Iris pigment epithelial cell (primary cell): ENCODE data around the gene TSC2.

Source experiments
- DNase-seq: peaks from one replicate; pipeline ENCODE4 v3.0.0-alpha.2; 2011; ENCODE audit warnings: low read depth

Gene TSC2

DNA sequence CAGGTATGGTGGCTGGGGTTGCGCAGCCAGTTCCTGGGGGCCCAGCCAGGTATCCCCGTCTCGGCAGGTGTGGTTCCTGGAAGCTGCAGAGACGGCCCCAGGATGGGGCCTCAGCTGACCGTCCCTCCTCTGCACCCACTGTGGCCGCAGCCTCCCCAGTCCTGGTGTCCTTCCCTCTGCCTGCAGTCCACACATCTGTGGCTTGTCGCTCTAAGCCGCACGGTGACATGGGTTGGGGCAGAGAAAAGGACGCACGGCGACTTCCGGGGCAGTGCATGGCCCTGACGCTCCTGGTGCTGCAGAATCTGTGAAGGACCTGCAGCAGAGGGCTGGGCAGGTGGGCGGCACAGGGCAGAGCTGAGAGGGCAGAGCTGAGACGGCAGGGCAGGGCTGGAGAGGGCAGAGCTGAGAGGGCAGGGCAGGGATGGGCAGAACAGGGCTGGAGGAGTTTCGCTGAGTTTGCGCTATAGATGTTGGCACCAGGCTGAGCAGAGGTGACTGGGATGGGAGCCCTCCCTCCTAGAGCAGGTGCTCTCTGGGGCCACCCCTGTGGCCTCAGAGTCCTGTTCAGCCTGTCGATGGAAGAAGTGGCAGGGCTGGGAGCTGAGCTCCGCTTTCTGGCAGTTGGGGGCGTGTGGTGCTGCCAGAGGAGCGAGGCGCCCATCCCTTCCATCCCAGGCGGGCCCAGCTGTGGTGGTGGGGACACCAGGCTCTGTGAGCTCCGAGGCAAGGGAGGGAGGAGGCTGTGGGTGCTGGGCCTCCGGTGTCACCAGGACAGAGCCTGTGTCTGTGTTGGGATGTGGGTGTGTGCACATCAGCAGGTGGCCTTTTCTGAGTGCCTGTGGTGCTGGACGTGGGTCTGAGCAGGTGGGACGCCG, 23.0 kb downstream of the TSC2 start:
- no peak for DNase-seq

DNA sequence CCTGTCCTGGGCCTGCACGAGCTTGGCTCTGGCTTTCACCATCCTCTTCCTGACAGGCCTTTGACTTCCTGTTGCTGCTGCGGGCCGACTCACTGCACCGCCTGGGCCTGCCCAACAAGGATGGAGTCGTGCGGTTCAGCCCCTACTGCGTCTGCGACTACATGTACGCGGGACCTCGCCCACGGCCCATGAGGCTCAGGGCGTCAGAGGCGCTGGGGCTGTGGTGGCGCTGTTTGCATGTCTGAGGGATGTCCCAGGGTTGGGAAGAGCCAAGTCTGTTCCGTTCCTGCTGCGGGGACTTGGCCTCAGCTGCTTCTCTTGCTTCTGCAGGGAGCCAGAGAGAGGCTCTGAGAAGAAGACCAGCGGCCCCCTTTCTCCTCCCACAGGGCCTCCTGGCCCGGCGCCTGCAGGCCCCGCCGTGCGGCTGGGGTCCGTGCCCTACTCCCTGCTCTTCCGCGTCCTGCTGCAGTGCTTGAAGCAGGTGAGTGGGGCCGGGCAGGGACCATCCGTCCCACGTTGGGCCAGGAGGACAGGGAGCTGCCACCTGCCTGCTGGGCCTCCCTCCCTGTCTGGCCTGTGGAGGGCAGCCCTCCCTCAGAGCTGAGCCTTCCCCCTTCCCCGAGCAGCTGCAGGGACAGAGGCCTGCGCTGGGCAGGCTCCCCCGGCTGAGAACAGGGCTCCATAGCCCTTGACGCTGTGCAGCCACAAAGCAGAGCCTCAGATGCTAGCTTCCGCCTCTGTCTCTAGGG, 23.8 kb downstream of the TSC2 start:
- no peak for DNase-seq

DNA sequence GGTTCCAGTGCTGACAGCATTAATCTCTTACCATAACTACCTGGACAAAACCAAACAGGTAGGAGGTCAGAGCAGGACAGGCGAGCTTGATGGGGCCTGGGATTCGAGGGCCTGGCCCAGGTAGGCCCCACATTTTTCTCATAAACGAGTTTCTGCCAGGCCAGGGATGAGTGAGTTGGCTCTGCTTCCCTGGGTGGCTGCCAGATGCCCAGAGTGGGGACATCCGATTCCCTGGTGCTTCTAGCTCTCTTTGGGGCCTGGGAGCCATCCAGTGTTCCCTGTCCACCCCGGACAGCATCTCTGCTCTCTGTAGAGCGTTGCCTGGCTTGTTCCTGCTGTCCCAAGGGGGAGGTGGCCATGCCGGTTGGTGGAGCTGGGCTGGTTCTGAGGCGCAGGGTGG, 25.1 kb downstream of the TSC2 start:
- DNase-seq = no peak

DNA sequence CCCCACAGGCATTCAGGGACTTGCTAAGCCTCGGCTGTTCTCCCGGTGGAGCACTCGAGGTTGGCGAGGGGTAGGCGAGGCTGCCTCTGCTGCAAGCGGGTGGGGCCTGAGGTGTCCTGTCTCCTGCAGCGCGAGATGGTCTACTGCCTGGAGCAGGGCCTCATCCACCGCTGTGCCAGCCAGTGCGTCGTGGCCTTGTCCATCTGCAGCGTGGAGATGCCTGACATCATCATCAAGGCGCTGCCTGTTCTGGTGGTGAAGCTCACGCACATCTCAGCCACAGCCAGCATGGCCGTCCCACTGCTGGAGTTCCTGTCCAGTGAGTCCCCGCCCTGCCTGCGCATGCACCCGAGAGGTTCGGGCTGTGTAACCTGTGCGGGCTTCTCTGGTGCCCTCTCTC, 26.3 kb downstream of the TSC2 start:
- DNase-seq = no peak

DNA sequence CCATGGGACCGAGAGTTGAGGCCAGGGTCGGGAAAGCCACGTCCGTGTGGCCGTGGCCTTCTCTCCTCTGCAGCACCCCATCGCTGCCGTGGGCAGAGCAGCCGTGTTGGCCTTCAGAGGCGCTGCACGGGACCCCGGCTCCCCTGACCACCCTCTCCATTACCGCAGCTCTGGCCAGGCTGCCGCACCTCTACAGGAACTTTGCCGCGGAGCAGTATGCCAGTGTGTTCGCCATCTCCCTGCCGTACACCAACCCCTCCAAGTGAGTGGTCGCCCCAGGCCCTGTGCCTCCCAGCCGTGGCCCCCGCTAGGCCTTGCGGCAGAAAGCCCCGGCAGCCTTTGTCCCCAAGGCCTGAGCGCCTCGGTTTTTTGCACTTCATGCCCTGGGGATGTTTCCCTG, 27.8 kb downstream of the TSC2 start:
- DNase-seq = no peak

DNA sequence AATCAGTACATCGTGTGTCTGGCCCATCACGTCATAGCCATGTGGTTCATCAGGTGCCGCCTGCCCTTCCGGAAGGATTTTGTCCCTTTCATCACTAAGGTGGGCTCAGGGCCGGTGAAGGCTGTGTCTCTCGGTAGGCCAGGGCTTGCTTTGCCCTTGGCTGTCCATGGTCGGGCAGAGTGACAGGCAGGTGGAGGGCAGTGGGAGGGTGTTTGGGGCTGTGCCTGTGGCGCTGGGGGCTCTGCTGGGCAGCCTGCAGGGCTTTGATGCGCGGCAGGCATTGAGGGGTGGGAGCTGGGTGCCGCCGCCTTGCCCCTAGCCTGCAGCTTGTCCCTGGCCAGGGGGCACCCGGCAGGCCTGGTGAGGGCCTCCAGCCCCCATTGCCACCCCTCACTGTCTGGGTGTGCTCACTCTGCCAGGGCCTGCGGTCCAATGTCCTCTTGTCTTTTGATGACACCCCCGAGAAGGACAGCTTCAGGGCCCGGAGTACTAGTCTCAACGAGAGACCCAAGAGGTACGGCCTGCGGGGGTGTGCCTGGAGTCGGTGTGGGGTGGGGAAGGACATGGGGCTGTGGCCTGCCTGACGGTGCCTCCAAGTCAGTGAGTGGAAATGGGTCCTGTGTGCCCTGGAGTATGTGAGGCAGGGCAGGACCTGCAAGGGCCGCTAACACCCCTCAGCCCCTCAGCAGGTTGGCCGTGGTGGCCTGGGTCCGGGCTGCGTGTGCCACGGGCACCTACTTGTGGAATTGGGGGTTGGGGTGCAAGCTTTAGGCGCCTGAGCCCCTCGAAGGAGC, 28.5 kb downstream of the TSC2 start:
- DNase-seq = no peak

DNA sequence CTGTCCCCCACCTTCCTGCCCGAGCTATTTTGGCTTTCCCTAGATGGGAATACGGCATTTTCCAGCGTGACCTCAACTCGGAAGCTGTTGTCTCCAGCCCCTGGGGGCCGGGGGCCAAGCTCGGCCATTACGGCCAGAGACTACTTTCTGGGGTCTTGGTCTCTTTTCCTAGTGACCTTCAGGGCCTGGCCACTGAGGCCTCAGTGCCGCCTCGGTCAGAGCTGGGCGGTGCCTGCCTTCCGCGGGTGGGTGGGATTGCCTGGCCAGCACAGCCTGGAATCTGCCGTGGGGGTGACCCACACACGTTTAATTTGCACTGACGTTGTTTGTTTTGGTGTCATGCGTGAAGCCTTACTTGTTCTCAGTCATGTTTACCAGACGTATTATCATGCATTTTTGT, 29.2 kb downstream of the TSC2 start:
- no peak for DNase-seq

DNA sequence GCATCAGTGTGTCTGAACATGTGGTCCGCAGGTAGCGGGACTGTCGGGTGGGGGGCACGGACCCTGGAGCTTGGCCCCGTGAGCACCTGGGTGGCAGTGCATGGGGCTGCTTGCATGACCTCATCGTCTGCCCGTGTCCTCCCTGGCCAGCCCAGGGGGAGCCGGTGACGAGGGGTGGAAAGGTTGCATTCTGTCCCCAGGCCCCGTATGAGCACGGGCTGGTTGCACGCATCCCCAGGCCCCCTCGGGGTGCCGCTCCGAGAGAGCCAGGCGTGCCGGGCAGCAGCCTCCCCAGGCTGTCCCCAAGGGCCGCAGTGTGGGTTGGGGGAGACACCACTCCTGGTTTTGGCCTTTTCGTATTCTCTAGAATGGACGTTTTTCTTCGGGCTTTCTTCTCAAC, 29.9 kb downstream of the TSC2 start:
- no peak for DNase-seq

DNA sequence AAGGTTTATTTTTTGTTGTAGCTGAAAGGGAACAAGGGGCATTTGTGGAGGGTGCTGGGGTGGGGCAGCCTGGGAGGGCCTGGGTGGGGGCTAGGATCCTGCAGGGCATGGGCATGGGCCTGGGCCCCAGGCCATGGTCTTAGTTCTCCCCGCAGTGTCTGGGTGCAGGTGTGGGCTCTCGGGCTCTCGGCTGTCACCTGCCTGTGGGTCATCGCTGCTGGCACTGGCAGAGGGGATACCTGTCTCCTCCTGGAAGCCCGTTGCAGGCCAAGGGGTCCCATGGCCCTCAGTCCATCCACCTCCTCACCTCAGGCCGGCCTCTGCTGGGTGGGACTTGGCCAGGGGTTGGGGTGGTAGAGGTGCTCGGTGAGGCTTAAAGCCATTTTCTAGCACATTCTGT, 30.3 kb downstream of the TSC2 start:
- DNase-seq = no peak

DNA sequence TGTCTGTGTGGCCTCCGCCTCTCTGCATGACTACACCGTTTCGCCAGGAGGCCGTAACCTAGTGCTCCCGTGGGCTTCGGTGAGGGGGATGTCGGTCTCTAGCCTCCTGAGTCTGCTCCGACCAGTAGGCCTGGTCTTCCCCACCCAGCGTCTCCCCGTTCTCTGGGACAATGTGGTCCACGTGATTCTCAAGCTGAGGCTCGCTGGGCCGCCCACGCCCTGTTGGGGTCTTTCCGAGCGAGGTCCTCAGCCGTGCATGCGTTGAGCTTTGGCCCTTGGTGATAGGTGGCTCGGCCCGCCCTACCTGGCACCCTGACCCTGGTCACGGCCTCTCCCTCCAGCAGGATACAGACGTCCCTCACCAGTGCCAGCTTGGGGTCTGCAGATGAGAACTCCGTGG, 30.9 kb downstream of the TSC2 start:
- DNase-seq = no peak

DNA sequence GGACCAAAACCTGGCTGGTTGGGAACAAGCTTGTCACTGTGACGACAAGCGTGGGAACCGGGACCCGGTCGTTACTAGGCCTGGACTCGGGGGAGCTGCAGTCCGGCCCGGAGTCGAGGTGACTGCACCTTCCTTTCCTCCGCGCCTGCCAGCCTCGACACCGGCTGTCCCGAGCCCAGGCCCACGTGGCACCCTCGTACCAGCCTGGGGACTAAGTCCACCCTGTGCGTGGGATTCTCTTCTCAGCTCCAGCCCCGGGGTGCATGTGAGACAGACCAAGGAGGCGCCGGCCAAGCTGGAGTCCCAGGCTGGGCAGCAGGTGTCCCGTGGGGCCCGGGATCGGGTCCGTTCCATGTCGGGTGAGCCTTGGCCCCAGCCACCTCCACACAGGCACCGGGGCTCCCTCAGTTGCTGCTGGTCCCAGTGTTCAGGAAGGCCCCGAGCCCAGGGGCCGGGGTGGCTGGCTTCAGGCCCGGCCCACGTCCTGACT, 31.6 kb downstream of the TSC2 start:
- DNase-seq = no peak

DNA sequence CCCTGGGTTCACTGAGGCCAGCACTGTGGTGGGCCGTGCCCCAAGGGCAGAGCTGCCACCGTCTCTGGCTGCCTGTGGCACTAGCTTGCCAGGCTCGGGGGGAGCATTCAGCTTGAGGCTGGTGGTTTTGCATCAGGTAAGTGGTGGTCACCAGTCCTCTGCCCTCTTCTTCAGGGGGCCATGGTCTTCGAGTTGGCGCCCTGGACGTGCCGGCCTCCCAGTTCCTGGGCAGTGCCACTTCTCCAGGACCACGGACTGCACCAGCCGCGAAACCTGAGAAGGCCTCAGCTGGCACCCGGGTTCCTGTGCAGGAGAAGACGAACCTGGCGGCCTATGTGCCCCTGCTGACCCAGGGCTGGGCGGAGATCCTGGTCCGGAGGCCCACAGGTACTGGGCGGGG, 32.2 kb downstream of the TSC2 start:
- DNase-seq = no peak

DNA sequence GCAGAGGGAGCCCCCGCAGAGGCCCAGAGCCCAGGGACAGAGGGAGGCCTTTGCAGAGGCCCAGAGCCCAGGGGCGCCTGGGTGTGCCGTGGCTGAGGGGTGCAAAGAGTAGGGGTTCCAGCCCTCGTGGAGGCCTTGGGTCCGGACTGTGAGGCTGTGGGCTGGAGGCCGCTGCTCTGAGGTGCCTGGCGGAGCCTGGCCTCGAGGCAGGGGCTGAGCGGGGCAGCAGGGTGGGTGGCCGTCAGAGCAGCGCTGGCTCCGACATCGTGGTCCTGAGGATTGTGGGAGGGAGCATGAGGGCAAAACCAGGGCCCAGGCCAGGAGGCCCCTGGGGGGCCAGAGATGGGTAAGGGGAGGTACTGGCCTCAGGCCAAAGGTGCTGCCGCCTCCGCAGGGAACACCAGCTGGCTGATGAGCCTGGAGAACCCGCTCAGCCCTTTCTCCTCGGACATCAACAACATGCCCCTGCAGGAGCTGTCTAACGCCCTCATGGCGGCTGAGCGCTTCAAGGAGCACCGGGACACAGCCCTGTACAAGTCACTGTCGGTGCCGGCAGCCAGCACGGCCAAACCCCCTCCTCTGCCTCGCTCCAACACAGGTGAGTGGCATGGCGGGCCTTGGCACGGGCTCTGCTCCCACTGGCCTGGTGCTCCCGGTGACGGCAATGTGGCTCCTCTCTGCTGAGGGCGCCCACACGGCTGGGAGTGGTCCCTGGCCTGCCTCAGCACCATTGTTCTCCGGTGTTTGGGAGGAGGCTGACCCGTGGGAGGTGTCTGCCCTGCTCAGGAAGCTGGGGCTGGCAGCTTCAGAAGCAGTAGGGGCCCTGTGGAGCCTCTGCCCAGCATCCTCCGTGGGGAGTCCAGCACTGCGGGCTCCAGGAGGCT, 33.7 kb downstream of the TSC2 start:
- no peak for DNase-seq

DNA sequence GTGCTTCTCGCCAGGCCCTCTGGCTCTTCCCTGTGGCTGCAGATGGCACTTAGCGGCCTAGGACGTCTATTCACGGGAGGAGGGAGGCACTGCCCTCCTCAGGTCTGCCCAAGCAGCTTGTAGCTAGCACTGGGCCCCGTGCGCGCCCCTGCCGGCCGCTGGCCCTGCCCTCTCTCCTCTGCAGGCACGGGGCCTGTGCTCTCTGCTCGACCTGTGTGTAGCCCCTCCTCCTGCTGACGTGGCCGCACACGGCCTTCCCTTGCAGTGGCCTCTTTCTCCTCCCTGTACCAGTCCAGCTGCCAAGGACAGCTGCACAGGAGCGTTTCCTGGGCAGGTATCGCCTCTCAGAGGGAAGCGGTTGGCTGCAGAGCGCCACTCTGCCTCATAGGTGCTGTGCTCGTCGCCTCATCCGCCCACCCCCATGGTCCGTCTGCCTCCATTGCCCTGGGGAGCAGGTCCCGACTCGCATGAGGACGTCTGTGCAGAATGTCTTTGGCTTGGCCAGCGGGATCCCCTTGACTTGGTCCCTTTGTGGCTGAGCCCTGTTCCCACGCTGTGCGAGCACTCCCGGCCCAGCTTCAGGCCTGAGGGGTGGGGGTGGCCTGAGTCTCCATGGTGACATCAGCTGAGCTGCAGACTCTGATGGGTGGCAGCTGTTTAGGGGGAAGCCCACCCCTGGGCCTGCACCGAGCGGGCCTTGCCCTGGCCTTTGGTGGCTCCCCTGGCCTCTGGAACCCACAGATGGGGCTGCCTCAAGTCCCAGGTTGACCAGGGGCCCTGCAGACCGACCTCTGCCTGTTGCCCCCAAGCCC, 34.6 kb downstream of the TSC2 start:
- peak; percentile 32 for DNase-seq

DNA sequence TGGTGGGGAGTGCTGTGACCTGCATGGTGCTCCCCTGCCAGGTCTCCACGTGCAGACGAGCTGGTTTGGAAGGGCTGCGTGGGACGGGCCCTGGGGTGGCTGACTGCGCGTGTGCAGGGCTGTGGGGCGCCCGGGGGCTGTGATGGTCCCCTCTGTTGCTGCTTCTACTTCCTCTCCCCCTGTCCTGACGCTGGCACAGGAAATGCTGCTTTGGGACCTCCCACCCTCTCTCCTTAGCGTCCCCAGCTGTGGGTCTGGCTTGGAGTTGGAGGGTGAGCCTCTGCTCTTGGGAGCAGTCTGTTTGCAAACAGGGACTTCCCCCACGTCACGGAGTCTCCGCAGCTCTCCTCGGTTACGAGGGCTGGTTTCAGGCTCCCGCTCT, 35.2 kb downstream of the TSC2 start:
- DNase-seq = no peak

DNA sequence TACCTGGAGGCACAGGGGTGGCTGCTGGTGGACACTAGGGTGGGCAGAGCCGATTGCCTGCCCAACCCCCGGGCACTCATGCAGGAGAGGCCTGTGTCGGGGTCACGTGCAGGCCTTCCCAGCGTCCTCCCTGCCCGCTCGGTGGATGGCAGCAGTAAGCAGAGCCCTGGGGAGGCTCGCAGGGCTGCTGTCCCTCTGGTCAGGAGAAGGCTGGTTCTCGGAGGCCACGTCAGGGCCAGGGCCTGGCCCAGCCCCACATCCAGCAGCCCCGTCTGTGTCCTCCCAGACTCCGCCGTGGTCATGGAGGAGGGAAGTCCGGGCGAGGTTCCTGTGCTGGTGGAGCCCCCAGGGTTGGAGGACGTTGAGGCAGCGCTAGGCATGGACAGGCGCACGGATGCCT, 35.6 kb downstream of the TSC2 start:
- DNase-seq = no peak

DNA sequence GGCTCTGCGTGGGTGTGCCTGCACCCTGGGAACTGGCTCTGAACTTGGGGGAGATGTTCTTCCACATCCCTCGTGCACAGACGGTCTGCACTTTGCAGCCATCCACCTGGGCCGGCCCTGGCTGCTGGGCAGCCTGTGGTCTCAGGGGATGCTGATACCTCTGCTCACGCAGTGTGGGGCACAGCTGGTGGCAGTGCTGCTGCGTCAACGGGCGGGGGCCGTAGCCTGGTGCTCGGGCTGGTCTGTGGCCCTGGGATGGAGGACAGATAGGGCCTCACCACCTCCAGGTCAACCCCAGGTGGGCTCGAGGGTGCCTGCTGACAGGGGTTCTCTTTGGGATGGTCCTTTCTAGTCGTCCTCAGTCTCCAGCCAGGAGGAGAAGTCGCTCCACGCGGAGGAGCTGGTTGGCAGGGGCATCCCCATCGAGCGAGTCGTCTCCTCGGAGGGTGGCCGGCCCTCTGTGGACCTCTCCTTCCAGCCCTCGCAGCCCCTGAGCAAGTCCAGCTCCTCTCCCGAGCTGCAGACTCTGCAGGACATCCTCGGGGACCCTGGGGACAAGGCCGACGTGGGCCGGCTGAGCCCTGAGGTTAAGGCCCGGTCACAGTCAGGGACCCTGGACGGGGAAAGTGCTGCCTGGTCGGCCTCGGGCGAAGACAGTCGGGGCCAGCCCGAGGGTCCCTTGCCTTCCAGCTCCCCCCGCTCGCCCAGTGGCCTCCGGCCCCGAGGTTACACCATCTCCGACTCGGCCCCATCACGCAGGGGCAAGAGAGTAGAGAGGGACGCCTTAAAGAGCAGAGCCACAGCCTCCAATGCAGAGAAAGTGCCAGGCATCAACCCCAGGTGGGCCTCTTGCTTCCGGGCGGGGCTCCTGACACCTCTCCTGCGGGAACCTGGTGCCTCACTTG, 36.3 kb downstream of the TSC2 start:
- no peak for DNase-seq

DNA sequence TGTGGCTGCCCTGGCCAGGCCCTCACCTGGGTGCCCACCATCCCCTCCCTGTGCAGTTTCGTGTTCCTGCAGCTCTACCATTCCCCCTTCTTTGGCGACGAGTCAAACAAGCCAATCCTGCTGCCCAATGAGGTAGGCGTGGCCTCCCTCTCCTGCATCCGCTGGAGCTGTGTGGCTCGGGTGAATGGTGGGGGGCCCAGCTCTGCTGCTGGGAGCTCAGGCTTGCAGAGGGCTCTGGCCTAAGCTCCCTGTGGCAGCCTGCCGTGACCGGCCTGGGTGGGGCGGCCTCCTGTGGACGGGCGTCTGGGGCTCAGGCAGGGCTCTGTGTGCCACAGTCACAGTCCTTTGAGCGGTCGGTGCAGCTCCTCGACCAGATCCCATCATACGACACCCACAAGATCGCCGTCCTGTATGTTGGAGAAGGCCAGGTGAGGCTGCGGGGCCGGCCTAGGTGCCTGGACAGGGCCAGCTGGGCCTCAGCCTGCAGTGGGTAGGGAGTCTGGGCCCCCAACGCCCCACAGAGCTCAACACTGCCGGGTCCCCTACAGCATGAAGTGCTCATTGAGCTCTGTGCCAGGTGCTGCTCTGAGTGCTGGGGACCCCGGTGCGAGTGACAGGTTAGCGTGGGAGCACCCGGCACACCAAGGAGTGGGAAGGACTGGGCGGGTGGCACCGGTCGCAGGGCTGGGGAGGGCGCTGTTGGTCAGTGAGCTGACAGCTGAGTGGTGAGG, 37.3 kb downstream of the TSC2 start:
- DNase-seq = no peak

DNA sequence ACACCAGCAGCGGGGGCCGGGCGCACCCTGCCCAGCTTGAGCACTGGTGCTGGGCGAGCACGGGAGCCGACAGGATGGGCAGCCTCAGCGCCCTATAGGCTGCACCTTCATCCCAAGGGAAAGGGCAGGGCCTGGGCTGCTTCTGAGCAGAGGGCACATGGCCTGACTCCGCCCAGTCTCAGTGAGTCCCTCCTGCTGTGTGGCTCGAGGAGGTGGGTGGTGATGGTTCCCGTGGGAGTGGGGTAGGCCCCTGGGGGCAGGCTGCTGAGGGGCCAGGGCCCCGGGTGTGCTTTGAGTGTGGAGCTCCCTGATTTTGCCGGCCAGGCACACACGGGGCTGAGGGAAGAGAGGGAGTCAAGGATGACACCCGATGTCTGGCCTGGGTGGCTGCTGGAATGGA, 37.9 kb downstream of the TSC2 start:
- DNase-seq = no peak
